K562 (cell line): Measurements from ENCODE around the gene B4GALT1. TPM values are rescaled to one million over a fixed set of nuclear protein-coding genes. Genes with fewer than 3 reads are reported as not detected.

Source experiments
- ATAC-seq: fragments of 200-7000 bp; cut with Tn5 transposase; 3 replicates; pipeline ENCODE4 v1.9.1; 2020; ENCODE audit warnings: moderate library complexity
- BruUV-seq: library from RNA; stranded (reverse); fragments of 400-500 nt; replicated peaks from 2 replicates; lab custom pipeline; 2021; lab: Mats Ljungman, UMichigan
- CTCF ChIA-PET: fragments of 300-600 bp; formaldehyde crosslinking; extraction: SDS; loops from one replicate; lab custom pipeline; 2021; ENCODE audit warnings: low intra/inter-chr PET ratio; lab: Yijun Ruan, JAX
- POLR2A ChIA-PET: fragments of 300-600, 350-650 bp; sonication (Branson Sonifier 250); formaldehyde crosslinking; extraction: SDS; loops from one replicate; lab custom pipeline; 2021; ENCODE audit warnings: antibody characterized with exemption, inconsistent platforms; lab: Yijun Ruan, JAX
- DNase-seq, 4 experiments: peaks; one replicate each; pipeline versions ENCODE4 v3.0.0 to v3.0.0-alpha.2; 2011 to 2018; ENCODE audit warnings: low spot score in 3 of 4, mixed read lengths in 3 of 4; ENCODE audit errors: extremely low read depth in 1 of 4
- FAIRE-seq: peaks from 2 replicates; lab custom pipeline; 2011; peaks lifted over from hg19 to GRCh38; lab: Jason Lieb, UNC
- H2AFZ ChIP-seq: 2 replicates; pipeline ENCODE4 v1.6.0; 2011; ENCODE audit warnings: low read depth, low read length, control low read depth, inconsistent platforms
- H3K27ac ChIP-seq: fragments of 200-600 bp; 3 replicates; pipeline ENCODE4 v1.8.0; 2011; ENCODE audit warnings: low read depth, mild to moderate bottlenecking, control low read depth, inconsistent platforms, low read length, moderate library complexity, mixed read lengths; ENCODE audit errors: extremely low read depth
- H3K27me3 ChIP-seq, 2 experiments: fragments of 300-600 bp in 1 of 2; 2 replicates in 1 of 2; 3 replicates in 1 of 2; pipeline versions ENCODE4 v1.6.0 to v1.8.0; 2011; ENCODE audit warnings: inconsistent platforms in 2 of 2, low read length in 2 of 2, mild to moderate bottlenecking in 1 of 2, mixed read lengths in 1 of 2, moderate library complexity in 1 of 2; ENCODE audit not compliant: control insufficient read depth in 2 of 2, insufficient read depth in 2 of 2
- H3K36me3 ChIP-seq: fragments of 300-600 bp; 3 replicates; pipeline ENCODE4 v1.8.0; 2011; ENCODE audit warnings: mild to moderate bottlenecking, low read length, inconsistent platforms; ENCODE audit not compliant: control insufficient read depth, insufficient read depth
- H3K4me1 ChIP-seq, 2 experiments: fragments of 200-600 bp in 1 of 2; replicated peaks in 1 of 2; 2 replicates in 1 of 2; 3 replicates in 1 of 2; pipeline versions ENCODE4 v1.5.1 to v1.8.0; 2011; ENCODE audit warnings: inconsistent platforms in 2 of 2, low read length in 2 of 2, mild to moderate bottlenecking in 1 of 2, mixed read lengths in 1 of 2, moderate library complexity in 1 of 2; ENCODE audit not compliant: control insufficient read depth in 2 of 2, insufficient read depth in 2 of 2
- H3K4me2 ChIP-seq: 2 replicates; pipeline ENCODE4 v1.6.1; 2011; ENCODE audit warnings: low read length, control low read depth, inconsistent platforms, mixed read lengths; ENCODE audit not compliant: insufficient read depth
- H3K4me3 ChIP-seq: fragments of 200-600 bp; sonication (generic), shearing (Covaris generic); 2 replicates; pipeline ENCODE4 v1.5.1; 2016; ENCODE audit warnings: control low read depth, inconsistent platforms
- H3K79me2 ChIP-seq: fragments of 200-600 bp; 3 replicates; pipeline ENCODE4 v1.8.0; 2011; ENCODE audit warnings: low read length, inconsistent platforms; ENCODE audit not compliant: control insufficient read depth, insufficient read depth
- H3K9ac ChIP-seq, 2 experiments: 2 replicates each; pipeline versions ENCODE4 v1.6.0 to v1.6.1; 2011; ENCODE audit warnings: low read depth in 2 of 2, low read length in 2 of 2, control low read depth in 1 of 2, inconsistent platforms in 1 of 2, mild to moderate bottlenecking in 1 of 2, mixed read lengths in 1 of 2; ENCODE audit not compliant: insufficient read depth in 1 of 2
- H3K9me1 ChIP-seq: one replicate; pipeline ENCODE4 v1.6.0; 2011; ENCODE audit warnings: inconsistent platforms, mild to moderate bottlenecking, low read length, moderate library complexity; ENCODE audit not compliant: control insufficient read depth, insufficient read depth
- H3K9me3 ChIP-seq: replicated peaks from 2 replicates; pipeline ENCODE4 v1.5.1; 2011; ENCODE audit warnings: low read depth, low read length, inconsistent platforms; ENCODE audit not compliant: control insufficient read depth, insufficient read depth
- H4K20me1 ChIP-seq: replicated peaks from 2 replicates; pipeline ENCODE4 v1.6.1; 2011; ENCODE audit warnings: low read length, inconsistent platforms, mixed read lengths; ENCODE audit not compliant: control insufficient read depth, insufficient read depth
- ASH1L ChIP-seq: fragments of 450-650 bp; IDR thresholded peaks from 2 replicates; pipeline ENCODE4 v1.6.1; 2018; ENCODE audit warnings: borderline replicate concordance, mild to moderate bottlenecking, low read depth; ENCODE audit not compliant: partially characterized antibody
- ELF2 ChIP-seq: fragments of 250-450 bp; sonication (Bioruptor Pico); IDR thresholded peaks from 2 replicates; pipeline ENCODE4 v1.5.0; 2021; ENCODE audit warnings: mild to moderate bottlenecking
- ETV6 ChIP-seq, 3 experiments: fragments of 150-350 bp in 1 of 3; sonication (generic) in 1 of 3; formaldehyde crosslinking in 1 of 3; IDR thresholded peaks; 2 replicates each; pipeline versions ENCODE4 v1.6.1 to v1.8.0; 2014 to 2022; ENCODE audit warnings: borderline replicate concordance in 2 of 3, low read depth in 2 of 3, antibody characterized with exemption in 1 of 3, low read length in 1 of 3, mild to moderate bottlenecking in 1 of 3, missing genetic modification reagents in 1 of 3
- HEY1 ChIP-seq: fragments of 250-450 bp; sonication (Bioruptor Pico); IDR thresholded peaks from 2 replicates; pipeline ENCODE4 v1.5.0; 2020; ENCODE audit warnings: mild to moderate bottlenecking, moderate library complexity, borderline replicate concordance
- POLR2G ChIP-seq: fragments of 200-400 bp; formaldehyde crosslinking; IDR thresholded peaks from 2 replicates; pipeline ENCODE4 v1.6.1; 2017; ENCODE audit warnings: low read depth, mild to moderate bottlenecking, antibody characterized with exemption, low read length, moderate library complexity
- SIRT6 ChIP-seq: IDR thresholded peaks from one replicate; pipeline ENCODE4 v1.6.1; 2012; ENCODE audit warnings: low read depth, mild to moderate bottlenecking, control low read depth, inconsistent platforms, low read length, moderate library complexity
- TEAD2 ChIP-seq: fragments of 450-650 bp; IDR thresholded peaks from 2 replicates; pipeline ENCODE4 v1.6.1; 2016; ENCODE audit warnings: missing genetic modification characterization, control low read depth, missing compliant biosample characterization
- ZNF584 ChIP-seq: fragments of 200-800 bp; sonication (Bioruptor generic); IDR thresholded peaks from 2 replicates; pipeline ENCODE4 v1.6.1; 2016; ENCODE audit warnings: low read depth, mild to moderate bottlenecking, missing genetic modification characterization, missing compliant biosample characterization
- WGBS: fragments of 100-300 bp; shearing (Covaris generic); methylation state at CpG from one replicate; pipeline ENCODE4 v1.1.6; 2016; ENCODE audit warnings: low coverage, mixed read lengths; ENCODE audit not compliant: insufficient coverage; ENCODE audit errors: missing lambda C conversion rate; 5-methylcytosine and 5-hydroxymethylcytosine counted together
- in situ Hi-C: fragments of 300-500 bp; cut with MboI; formaldehyde crosslinking; loops from 4 replicates; pipeline ENCODE4 v1.15.0; 2018; ENCODE audit warnings: inconsistent platforms, mixed read lengths
- intact Hi-C: fragments of 100-400 bp; cut with micrococcal nuclease; formaldehyde crosslinking; loops from 2 replicates; pipeline ENCODE4 v1.14.2; 2022
- polyA plus RNA-seq, 8 experiments: library from polyadenylated mRNA; depleted of rRNA in 4 of 8; stranded (reverse) in 5 of 8; unstranded in 3 of 8; fragments of >200 nt; fragmentation: Nextera tagmentation in 2 of 8; fragmentation: Illumina TruSeq in 1 of 8; extraction: Ambion mirVana in 2 of 8; extraction: Trizol in 1 of 8; gene quantifications; 2 replicates each; pipeline versions ENCODE4 v1.2.1 to v1.2.3, GENCODE V29; 2011 to 2014; ENCODE audit warnings: inconsistent platforms in 1 of 8, missing spikeins in 1 of 8
- total RNA-seq, 7 experiments: library from RNA; depleted of rRNA in 6 of 7; stranded (reverse); fragments of >200 nt in 6 of 7; fragmentation: Illumina TruSeq in 2 of 7; extraction: Trizol in 2 of 7; gene quantifications; 2 replicates each; pipeline versions ENCODE4 v1.2.1 to v1.2.3, GENCODE V29; 2011 to 2021; ENCODE audit warnings: low replicate concordance in 1 of 7
- TF ChIP-seq, protein P1 (sequence below), 2 experiments: fragments of 200-800 bp in 1 of 2; sonication (Bioruptor generic) in 1 of 2; sonication (generic) in 1 of 2; formaldehyde crosslinking in 1 of 2; IDR thresholded peaks in 1 of 2; conservative IDR thresholded peaks in 1 of 2; 2 replicates each; pipeline versions ENCODE4 v1.5.0 to v1.6.1; 2016 to 2020; ENCODE audit warnings: missing compliant biosample characterization in 1 of 2, missing genetic modification characterization in 1 of 2, missing genetic modification reagents in 1 of 2
- TF ChIP-seq, protein P2 (sequence below): fragments of 450-650 bp; conservative IDR thresholded peaks from 2 replicates; pipeline ENCODE4 v1.6.1; 2016; ENCODE audit warnings: missing genetic modification characterization, low read depth, mild to moderate bottlenecking, control low read depth, missing compliant biosample characterization
- TF ChIP-seq, protein P3 (sequence below): fragments of 250-450 bp; sonication (Bioruptor Pico); IDR thresholded peaks from 2 replicates; pipeline ENCODE4 v1.5.0; 2021
- TF ChIP-seq, protein P4 (sequence below): fragments of 250-450 bp; sonication (Bioruptor Pico); IDR thresholded peaks from 2 replicates; pipeline ENCODE4 v1.9.0; 2021; ENCODE audit warnings: mild to moderate bottlenecking
- TF ChIP-seq, protein P5 (sequence below), 2 experiments: IDR thresholded peaks; 2 replicates each; pipeline ENCODE4 v1.6.1; 2012; ENCODE audit warnings: improper control_type of control experiment in 2 of 2, low read depth in 2 of 2, low read length in 2 of 2, borderline replicate concordance in 1 of 2

The B4GALT1 gene
- total and polyA plus RNA-seq, 9 of the 15 experiments (the other 6 are each of a cell fraction or from before 2014, with no cell fraction given) = 4.1 to 26.8 (median 7.1) TPM

DNA sequence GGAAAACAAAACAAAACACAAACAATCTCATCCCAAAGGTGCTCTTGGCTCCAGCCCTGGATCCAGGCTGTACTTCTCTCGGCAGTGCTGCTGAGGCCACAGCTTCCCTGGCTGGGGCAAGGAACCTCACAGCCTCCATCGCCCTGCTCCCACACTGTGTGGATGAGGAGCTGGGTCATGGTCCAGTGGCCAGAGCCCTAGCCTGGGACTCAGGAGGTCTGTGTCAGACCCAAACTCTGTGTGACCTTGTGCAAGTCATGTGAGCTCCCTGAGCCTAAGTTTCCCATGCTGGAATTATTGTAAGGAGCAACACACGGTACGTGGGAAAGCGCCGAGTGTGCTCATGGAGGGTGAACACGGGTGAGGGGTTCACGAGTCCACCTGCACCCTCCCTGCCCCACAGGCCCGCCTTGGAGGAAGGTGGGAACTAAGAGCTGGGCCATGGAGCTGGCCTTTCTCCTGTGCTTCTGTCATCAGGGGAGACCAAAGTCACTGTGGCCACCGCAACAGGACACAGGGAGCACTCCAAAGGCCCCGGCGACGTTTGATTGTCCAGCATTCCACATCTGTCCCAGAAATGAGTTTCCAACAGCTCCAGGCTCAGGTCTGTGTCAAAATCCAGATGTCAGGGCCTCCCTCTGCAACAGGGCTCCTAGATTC is 64.5 kb downstream of the B4GALT1 start:
- ATAC-seq (no peak), FAIRE-seq (no peak), DNase-seq (no peak)
- Histone ChIP-seq H3K79me2 (no peaks in the 10 kb centered on the region), H4K20me1 (no peaks in the 10 kb centered on the region), H3K9me1 (no peaks in the 10 kb centered on the region), H3K9ac (peak overlapping the region in 1 of 2 experiments; percentile 35; a peak in 1 of 4 replicates), H3K4me2 (no peak overlapping the region), H2AFZ (no peak overlapping the region), H3K27ac (no peak overlapping the region), H3K4me3 (no peak overlapping the region), H3K4me1 (peaks cover 3 to 6% of the 10 kb centered on the region in 2 experiments; a peak in 2 of 5 replicates), H3K9me3 (no peaks in the 10 kb centered on the region), H3K27me3 (no peaks in the 10 kb centered on the region), H3K36me3 (no peaks in the 10 kb centered on the region)
- WGBS = 64% methylated on average over 10 of the region's 13 CpGs
- BruUV-seq = no TSS peak
- in situ Hi-C loops (loop anchor here (10.0 kb wide), 1 partner anchor 132 kb away; no protein-coding TSS in a partner anchor), intact Hi-C loops (no loop called here)
- ChIA-PET CTCF (no interaction called here), POLR2A (no interaction called here)
- TF ChIP-seq TEAD2 (tag) (no peak), ASH1L (no peak), ETV6 (IDR thresholded peaks at IDR 0.05; ENCODE audit: borderline replicate concordance in 1 of 2, low read depth in 2 of 2, low read length in 1 of 2) (no peak), ETV6 (CRISPR knock-in tag; IDR thresholded peaks at IDR 0.05; ENCODE audit: borderline replicate concordance) (no peak), POLR2G (no peak), ELF2 (CRISPR knock-in tag) (no peak), ZNF584 (CRISPR knock-in tag) (no peak), HEY1 (no peak), SIRT6 (no peak)
- TF ChIP-seq, protein P1, sequence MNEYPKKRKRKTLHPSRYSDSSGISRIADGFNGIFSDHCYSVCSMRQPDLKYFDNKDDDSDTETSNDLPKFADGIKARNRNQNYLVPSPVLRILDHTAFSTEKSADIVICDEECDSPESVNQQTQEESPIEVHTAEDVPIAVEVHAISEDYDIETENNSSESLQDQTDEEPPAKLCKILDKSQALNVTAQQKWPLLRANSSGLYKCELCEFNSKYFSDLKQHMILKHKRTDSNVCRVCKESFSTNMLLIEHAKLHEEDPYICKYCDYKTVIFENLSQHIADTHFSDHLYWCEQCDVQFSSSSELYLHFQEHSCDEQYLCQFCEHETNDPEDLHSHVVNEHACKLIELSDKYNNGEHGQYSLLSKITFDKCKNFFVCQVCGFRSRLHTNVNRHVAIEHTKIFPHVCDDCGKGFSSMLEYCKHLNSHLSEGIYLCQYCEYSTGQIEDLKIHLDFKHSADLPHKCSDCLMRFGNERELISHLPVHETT (CRISPR knock-in tag; conservative IDR thresholded peaks at IDR 0.05 in 1 of 2, IDR thresholded peaks at IDR 0.05 in 1 of 2) = no peak
- TF ChIP-seq, protein P2, sequence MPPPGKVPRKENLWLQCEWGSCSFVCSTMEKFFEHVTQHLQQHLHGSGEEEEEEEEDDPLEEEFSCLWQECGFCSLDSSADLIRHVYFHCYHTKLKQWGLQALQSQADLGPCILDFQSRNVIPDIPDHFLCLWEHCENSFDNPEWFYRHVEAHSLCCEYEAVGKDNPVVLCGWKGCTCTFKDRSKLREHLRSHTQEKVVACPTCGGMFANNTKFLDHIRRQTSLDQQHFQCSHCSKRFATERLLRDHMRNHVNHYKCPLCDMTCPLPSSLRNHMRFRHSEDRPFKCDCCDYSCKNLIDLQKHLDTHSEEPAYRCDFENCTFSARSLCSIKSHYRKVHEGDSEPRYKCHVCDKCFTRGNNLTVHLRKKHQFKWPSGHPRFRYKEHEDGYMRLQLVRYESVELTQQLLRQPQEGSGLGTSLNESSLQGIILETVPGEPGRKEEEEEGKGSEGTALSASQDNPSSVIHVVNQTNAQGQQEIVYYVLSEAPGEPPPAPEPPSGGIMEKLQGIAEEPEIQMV = no peak
- TF ChIP-seq, protein P3, sequence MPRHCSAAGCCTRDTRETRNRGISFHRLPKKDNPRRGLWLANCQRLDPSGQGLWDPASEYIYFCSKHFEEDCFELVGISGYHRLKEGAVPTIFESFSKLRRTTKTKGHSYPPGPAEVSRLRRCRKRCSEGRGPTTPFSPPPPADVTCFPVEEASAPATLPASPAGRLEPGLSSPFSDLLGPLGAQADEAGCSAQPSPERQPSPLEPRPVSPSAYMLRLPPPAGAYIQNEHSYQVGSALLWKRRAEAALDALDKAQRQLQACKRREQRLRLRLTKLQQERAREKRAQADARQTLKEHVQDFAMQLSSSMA = no peak
- TF ChIP-seq, protein P4, sequence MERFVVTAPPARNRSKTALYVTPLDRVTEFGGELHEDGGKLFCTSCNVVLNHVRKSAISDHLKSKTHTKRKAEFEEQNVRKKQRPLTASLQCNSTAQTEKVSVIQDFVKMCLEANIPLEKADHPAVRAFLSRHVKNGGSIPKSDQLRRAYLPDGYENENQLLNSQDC (CRISPR knock-in tag) = no peak
- TF ChIP-seq, protein P5, sequence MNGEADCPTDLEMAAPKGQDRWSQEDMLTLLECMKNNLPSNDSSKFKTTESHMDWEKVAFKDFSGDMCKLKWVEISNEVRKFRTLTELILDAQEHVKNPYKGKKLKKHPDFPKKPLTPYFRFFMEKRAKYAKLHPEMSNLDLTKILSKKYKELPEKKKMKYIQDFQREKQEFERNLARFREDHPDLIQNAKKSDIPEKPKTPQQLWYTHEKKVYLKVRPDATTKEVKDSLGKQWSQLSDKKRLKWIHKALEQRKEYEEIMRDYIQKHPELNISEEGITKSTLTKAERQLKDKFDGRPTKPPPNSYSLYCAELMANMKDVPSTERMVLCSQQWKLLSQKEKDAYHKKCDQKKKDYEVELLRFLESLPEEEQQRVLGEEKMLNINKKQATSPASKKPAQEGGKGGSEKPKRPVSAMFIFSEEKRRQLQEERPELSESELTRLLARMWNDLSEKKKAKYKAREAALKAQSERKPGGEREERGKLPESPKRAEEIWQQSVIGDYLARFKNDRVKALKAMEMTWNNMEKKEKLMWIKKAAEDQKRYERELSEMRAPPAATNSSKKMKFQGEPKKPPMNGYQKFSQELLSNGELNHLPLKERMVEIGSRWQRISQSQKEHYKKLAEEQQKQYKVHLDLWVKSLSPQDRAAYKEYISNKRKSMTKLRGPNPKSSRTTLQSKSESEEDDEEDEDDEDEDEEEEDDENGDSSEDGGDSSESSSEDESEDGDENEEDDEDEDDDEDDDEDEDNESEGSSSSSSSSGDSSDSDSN (IDR thresholded peaks at IDR 0.05; ENCODE audit: borderline replicate concordance in 1 of 2, low read depth in 2 of 2, low read length in 2 of 2) = no peak
